ENCODE measurements around the gene CYP4F12.

- TF ChIP-seq NRF1 (IDR thresholded peaks at IDR 0.05; ENCODE audit: low read depth, low read length) (no peak), CTCF (IDR thresholded peaks at IDR 0.05; ENCODE audit: control extremely low read depth in 1 of 3, insufficient read depth in 1 of 3, low read depth in 1 of 3, low read length in 3 of 3) (no peak), POLR2A (IDR thresholded peaks at IDR 0.05; ENCODE audit: control extremely low read depth in 1 of 2, low read depth in 2 of 2, low read length in 2 of 2) (no peak)
- TF ChIP-seq, protein P1, sequence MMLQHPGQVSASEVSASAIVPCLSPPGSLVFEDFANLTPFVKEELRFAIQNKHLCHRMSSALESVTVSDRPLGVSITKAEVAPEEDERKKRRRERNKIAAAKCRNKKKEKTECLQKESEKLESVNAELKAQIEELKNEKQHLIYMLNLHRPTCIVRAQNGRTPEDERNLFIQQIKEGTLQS (IDR thresholded peaks at IDR 0.05; ENCODE audit: insufficient read depth, low read depth, low read length) = no peak
These were observed 20.2 kb upstream of the CYP4F12 start for GRCh38 chr19:15652559-15653278.
